GM19025 (cell line): ENCODE results near the gene KCNH8.

ENCODE experiments used
- ATAC-seq: cut with Tn5 transposase; IDR thresholded peaks from one replicate; pipeline ENCODE4 v1.9.1; 2021; ENCODE audit warnings: mild to moderate bottlenecking, low read depth, moderate library complexity; ENCODE audit not compliant: unreplicated experiment

Gene KCNH8

GRCh38 chr3:19248143-19248542 lies 99.8 kb downstream of the KCNH8 start:
- no peak for ATAC-seq

GRCh38 chr3:19248767-19249166 lies 100.5 kb downstream of the KCNH8 start:
- ATAC-seq: no peak

GRCh38 chr3:19250959-19251610 lies 102.8 kb downstream of the KCNH8 start:
- ATAC-seq: no peak

- ATAC-seq: no peak
These were observed 105.9 kb downstream of the KCNH8 start for GRCh38 chr3:19254189-19254588.

- no peak for ATAC-seq
These were observed 106.6 kb downstream of the KCNH8 start for GRCh38 chr3:19254784-19255338.

- no peak for ATAC-seq
These were observed 108.0 kb downstream of the KCNH8 start for GRCh38 chr3:19256313-19256712.

- ATAC-seq: no peak
These were observed 115.3 kb downstream of the KCNH8 start for GRCh38 chr3:19263606-19264005.

- no peak for ATAC-seq
These were observed 116.1 kb downstream of the KCNH8 start for GRCh38 chr3:19264424-19264823.

GRCh38 chr3:19267040-19267439 lies 118.7 kb downstream of the KCNH8 start:
- ATAC-seq: no peak

GRCh38 chr3:19270481-19270880 lies 122.2 kb downstream of the KCNH8 start:
- no peak for ATAC-seq

GRCh38 chr3:19272296-19272695 lies 124.0 kb downstream of the KCNH8 start:
- no peak for ATAC-seq

- no peak for ATAC-seq
These were observed 124.8 kb downstream of the KCNH8 start for GRCh38 chr3:19273091-19273490.

GRCh38 chr3:19274576-19274975 lies 126.3 kb downstream of the KCNH8 start:
- no peak for ATAC-seq

GRCh38 chr3:19284974-19285373 lies 136.7 kb downstream of the KCNH8 start:
- ATAC-seq: no peak

GRCh38 chr3:19293295-19293694 lies 145.0 kb downstream of the KCNH8 start:
- no peak for ATAC-seq

- no peak for ATAC-seq
These were observed 146.9 kb downstream of the KCNH8 start for GRCh38 chr3:19295208-19295607.

- ATAC-seq: no peak
These were observed 183.6 kb downstream of the KCNH8 start for GRCh38 chr3:19331931-19332330.

GRCh38 chr3:19334120-19334519 lies 185.8 kb downstream of the KCNH8 start:
- ATAC-seq: no peak

- ATAC-seq: no peak
These were observed 190.5 kb downstream of the KCNH8 start for GRCh38 chr3:19338769-19339168.

- ATAC-seq: no peak
These were observed 194.1 kb downstream of the KCNH8 start for GRCh38 chr3:19342389-19342788.

- no peak for ATAC-seq
These were observed 198.4 kb downstream of the KCNH8 start for GRCh38 chr3:19346759-19347158.

GRCh38 chr3:19347671-19348070 lies 199.4 kb downstream of the KCNH8 start:
- ATAC-seq: no peak

GRCh38 chr3:19348500-19348899 lies 200.2 kb downstream of the KCNH8 start:
- ATAC-seq: no peak
